Stimulated activated CD4-positive, alpha-beta T cell treated with anti-CD3 and anti-CD28 coated beads, Interleukin-15, amount 100 ng/mL, for 48 hours (primary cell): Measurements from ENCODE around the gene ZFAND6.

ENCODE experiments used
- DNase-seq, 2 donors: peaks; one replicate each; pipeline ENCODE4 v3.0.0-alpha.2; 2020; ENCODE audit warnings: low read depth in 2 of 2

The ZFAND6 gene

DNA sequence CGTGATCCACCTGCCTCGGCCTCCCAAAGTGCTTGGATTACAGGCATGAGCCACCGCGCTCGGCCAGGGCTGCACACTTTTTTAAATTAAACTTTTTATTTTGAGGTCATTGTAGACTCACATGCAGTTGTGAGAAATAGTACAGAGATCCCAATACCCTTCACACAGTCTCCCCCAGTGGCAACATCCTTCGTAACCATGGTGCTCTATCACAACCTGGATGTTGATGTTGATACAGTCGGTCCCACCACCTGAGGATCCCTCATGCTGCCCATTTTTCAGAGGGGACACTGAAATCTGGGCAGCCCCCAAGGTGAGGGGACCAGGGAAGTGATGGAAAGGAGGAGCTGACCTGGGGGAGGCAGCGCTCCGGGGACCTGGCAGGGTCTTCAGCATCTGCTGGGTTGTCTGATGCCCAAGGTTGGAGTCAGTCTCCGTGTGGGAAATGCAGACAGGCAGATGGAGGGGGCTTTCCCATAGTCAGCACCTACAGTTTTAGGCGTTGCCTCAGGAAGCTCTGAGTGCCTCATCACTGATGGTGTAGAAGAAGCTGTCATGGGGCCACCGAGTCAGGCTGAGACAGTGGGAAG, 110.4 kb downstream of the ZFAND6 start:
- DNase-seq: no peak

DNA sequence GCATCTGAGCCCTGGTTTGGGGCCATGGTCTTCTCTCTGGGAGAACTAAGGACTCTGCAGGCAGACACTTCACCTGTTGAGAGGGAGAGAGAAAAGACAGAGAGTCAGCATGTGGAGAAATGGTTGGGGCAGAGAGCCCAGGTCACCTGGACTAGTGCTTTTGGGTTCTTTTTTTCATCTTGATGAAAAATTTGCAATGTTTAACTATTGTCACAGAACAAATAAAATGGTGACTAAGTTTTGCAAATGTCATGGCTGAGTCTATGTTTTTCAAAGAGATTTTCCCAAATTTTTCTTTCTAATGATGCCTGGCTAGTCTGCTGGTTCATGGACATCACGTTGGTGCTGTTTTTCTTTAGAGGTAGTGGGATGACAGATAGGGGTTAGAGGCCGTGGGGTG, 111.1 kb downstream of the ZFAND6 start:
- DNase-seq: no peak

DNA sequence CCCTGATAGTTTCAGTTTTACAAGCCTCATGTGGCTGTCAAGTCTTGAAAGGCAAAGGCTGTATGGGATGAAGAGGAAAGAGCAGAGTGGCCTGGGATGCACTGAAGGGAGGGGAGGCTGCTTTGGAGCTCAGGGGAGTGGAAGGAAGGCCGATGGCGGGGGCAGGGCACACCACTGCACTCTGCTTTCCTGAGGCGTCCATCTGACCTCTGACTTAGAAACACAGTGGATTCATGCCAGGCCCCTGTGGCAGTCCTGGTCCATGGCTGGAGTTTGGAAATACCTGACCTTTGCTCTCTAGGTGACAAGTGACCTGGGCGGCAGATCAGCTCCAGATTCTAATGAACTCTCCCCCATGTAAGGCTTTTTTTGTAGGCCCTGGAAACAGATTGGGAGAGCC, 112.3 kb downstream of the ZFAND6 start:
- DNase-seq: no peak

- DNase-seq: no peak
Measured at GRCh38 chr15:80172401-80172800, 112.9 kb downstream of the ZFAND6 start.

DNA sequence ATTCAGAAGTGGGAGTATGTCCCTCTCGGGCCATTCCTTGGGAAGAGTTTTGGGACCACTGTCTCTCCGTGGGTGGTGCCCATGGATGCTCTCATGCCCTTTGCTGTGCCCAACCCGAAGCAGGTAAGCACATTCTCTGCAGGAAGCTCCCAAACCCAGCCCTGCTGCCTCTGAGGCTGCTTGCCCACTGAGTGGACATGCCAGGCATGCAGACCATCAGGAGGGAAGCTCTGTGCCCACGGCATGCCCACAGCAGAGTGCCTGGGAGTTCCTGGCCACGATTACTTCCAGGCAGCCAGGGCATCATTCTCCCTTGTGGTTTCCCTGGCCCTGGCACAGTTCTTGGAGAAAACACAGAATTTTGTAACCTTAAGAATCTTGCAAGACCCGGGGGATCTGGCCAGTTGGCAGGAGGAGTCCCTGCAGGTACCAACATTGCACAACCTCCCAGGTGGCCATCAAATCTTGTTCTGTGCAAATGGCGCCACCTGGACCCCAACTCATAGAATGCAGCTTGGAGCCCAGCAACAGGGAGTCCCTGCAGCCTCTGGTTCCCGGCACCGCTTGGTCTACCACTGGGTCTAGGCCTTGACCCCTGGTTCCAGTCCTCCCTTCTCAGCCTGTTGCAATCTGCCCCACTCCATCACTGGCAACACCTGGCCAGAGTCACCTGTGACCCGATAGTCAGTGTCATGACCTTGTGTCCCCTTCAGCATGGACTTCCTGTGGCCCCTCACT, 113.7 kb downstream of the ZFAND6 start:
- peak; percentile 34 to 64 for DNase-seq

- no peak for DNase-seq
Measured at GRCh38 chr15:80174017-80174746, 114.7 kb downstream of the ZFAND6 start.

GRCh38 chr15:80175436-80175835, 116.0 kb downstream of the ZFAND6 start:
- no peak for DNase-seq

GRCh38 chr15:80176443-80176842, 117.0 kb downstream of the ZFAND6 start:
- no peak for DNase-seq

- DNase-seq: no peak
Measured at GRCh38 chr15:80177156-80177555, 117.7 kb downstream of the ZFAND6 start.

GRCh38 chr15:80179025-80179759, 119.7 kb downstream of the ZFAND6 start:
- no peak for DNase-seq

DNA sequence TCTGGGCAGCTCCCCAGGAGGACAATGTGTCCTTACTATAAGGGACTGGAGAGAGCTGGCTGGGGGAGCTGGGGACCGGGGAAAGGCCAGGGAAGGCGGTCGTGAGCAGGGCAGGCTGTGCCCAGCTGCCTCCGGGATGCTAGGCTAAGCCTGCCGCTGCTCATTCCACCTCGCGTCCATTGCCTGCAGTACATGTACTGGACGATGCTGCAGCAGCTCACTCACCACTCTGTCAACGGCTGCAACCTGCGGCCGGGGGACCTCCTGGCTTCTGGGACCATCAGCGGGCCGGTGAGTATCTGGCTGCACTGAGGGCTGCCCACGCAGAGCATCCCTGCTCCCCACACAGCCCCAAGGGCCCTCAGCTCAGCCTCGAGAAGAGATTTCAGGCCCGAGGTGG, 120.5 kb downstream of the ZFAND6 start:
- DNase-seq: no peak

DNA sequence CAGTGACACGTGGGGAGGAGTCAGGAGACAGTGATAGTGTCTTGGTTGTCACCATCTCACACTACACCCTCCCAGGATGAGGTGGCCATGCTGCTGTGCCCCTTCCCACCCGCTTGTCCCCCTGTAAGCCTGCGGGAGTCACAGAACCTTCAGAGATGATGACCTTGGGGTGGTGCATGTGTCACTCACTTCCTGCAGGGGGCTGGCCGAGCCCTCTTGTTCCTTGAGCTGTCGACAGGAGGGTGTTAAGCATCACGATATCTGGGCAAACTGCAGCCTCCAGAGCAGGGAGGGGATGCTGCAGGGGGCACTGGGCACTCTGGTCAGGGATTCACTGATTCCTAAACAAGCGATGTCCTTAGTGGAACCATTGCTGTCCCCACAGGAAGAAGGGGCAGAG, 121.0 kb downstream of the ZFAND6 start:
- no peak for DNase-seq

DNA sequence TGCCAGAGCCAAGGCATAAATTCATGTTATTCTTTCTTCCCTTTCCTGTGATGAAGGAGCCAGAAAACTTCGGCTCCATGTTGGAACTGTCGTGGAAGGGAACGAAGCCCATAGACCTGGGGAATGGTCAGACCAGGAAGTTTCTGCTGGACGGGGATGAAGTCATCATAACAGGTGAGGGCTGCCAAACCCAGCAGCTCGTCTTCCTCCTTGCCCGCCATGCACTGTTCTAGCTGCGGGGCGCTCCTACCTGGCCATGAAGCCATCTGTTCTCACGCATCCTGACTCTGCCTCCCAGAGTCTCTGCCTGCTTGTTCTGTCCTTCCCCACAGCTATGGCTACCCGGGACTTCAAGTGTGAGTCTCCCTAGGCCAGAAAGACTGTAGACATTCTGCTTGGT, 121.5 kb downstream of the ZFAND6 start:
- DNase-seq: no peak

DNA sequence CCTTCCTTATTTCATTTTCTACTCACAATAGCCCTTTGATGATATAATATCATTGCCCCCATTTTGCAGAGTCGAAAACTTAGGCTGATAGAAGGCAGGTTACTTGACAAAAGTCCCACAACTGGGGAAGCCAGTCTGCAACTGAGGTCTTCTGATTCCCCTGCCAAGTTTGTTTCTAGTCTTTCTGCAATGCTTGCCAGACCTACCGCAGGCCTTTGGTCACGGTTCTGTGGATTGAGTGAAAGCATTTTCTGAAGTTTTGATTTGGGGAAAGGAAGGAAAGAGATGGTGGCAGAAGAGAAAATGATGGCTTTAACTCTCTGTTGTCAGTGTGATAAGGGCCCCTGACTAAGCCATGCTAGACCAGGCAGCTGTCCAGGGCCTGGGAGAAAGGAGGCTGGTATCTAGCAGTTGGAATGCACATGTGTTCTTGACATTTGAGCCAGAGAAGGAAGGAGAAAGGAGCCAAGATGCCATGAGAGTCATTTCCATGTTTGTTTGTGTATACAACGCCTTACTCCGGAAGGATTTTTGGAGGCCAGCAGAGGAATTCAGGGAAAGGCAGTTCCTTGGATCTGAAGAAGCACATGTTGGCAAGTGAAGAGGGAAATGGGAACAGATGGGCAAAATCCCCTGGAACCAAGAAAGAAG, 123.3 kb downstream of the ZFAND6 start:
- DNase-seq: no peak

GRCh38 chr15:80183306-80183705, 123.8 kb downstream of the ZFAND6 start:
- no peak for DNase-seq

DNA sequence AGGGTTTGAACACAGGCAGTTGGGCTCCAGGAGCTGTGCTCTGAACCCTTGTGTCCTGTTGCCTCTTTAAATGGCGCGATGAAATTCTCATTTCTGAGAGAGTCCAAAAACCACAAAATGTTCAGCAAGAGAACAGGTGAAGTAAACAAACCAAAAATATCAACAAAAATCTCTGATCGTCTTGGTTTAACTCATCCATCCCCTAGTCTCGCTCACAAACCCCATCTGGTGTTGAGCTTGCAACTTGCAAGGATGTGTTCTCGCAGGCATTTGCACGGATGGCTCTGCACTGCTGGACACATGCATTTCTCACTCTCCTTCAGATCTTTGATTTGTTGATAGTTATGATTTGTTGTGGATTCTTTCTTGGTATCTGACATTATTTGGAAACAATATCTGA, 124.4 kb downstream of the ZFAND6 start:
- DNase-seq: no peak

DNA sequence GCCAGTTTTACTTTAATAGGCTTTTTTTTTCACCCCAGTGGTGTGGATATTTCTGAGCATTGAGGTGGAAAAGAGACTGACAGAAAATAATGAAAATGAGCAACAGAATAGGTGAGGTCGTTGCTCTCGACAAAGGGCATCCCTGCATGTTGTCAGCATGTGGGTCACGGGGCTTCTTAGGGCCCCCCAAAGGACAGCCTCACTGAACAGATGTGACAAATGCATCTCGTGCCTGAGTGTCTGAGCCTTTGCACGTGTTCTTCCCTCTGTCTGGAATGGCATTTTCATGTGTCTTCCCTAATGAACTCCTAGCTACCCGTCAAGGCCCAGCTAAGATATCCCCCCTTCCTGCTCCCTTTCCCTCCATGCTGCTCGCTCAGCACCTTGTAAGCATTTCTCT, 125.1 kb downstream of the ZFAND6 start:
- DNase-seq: no peak

DNA sequence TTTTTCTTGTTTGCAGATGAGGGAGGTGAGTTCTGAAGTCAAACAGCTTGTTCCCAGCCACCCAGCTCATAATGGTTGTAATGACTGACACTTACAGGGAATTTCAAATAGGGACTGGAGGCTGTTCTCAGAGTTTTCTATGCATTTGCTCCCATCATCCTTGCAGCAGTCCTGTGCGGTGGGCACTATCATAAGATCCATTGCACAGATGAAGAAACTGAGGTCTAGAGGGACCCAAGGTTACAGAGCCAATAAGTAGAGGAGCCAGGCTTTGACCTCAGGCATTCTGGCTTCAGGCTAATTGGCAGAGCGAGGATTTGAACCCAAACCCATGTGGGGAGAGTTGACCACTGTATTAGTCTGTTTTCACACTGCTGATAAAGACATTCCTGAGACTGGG, 125.7 kb downstream of the ZFAND6 start:
- DNase-seq: no peak

DNA sequence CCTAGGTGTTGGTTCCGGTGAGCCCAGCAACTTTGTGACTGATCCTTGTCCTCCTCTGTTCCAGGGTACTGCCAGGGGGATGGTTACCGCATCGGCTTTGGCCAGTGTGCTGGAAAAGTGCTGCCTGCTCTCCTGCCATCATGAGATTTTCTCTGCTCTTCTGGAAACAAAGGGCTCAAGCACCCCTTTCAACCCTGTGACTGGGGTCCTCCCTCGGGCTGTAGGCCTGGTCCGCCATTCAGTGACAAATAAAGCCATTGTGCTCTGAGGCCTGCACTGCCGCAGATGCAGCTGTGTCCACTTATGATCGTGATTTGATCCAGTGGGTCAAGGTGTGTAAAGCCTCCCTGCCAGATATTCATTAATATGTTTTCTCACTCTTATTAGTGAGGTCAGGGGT, 126.6 kb downstream of the ZFAND6 start:
- DNase-seq: no peak

GRCh38 chr15:80186597-80186996, 127.1 kb downstream of the ZFAND6 start:
- DNase-seq: no peak
